Measurements from ENCODE around the gene GRIK4. TPM values are rescaled to one million over a fixed set of nuclear protein-coding genes. Genes with fewer than 3 reads are reported as not detected.

Gene GRIK4
- total RNA-seq, 1 donor from 2014 or later: 0.36 TPM

DNA sequence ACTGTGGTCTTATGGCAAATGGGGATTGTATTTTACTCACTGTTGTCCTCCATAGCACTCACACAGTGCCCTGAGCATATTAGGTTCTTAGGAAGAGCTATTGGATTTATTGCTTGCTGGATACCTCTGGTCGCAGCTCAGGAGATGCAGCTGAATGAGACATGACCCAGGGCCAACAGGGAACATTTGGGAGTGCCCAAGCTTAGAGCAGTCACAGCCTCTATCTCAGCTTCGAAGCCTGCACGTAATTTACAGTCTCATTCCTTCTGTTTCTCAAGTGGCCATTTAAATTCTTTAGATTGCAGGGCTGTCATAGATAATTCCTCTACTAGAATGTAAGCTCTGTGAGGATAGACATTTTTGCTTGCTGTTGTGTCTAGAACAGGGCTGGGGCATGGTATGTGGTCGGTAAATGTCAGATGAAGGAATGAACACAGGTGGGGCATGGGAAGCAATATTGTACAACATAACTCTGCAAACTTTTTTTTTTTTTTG is 192.8 kb downstream of the GRIK4 start:
- no peak overlapping the region for H3K4me2 ChIP-seq
- no peak for TF ChIP-seq EZH2 (IDR thresholded peaks at IDR 0.05)
- TF ChIP-seq, protein P1, sequence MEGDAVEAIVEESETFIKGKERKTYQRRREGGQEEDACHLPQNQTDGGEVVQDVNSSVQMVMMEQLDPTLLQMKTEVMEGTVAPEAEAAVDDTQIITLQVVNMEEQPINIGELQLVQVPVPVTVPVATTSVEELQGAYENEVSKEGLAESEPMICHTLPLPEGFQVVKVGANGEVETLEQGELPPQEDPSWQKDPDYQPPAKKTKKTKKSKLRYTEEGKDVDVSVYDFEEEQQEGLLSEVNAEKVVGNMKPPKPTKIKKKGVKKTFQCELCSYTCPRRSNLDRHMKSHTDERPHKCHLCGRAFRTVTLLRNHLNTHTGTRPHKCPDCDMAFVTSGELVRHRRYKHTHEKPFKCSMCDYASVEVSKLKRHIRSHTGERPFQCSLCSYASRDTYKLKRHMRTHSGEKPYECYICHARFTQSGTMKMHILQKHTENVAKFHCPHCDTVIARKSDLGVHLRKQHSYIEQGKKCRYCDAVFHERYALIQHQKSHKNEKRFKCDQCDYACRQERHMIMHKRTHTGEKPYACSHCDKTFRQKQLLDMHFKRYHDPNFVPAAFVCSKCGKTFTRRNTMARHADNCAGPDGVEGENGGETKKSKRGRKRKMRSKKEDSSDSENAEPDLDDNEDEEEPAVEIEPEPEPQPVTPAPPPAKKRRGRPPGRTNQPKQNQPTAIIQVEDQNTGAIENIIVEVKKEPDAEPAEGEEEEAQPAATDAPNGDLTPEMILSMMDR (IDR thresholded peaks at IDR 0.05): no peak
- no peak for TF ChIP-seq EZH2phosphoT487 (IDR thresholded peaks at IDR 0.05)
- Mint-ChIP-seq H3K27me3 (ENCODE audit: insufficient read depth, low read depth) (peaks cover 16% of the 10 kb centered on the region), H3K36me3 (peaks cover 4% of the 10 kb centered on the region), H3K4me1 (peaks cover 10% of the 10 kb centered on the region), H3K27ac (no peak overlapping the region), H3K4me3 (no peak overlapping the region), H3K9me3 (peaks cover 30% of the 10 kb centered on the region)
- peaks cover 1% of the 10 kb centered on the region for H3K27me3 ChIP-seq
- H3K79me2 ChIP-seq (ENCODE audit: low read depth): no peaks in the 10 kb centered on the region
- no peak overlapping the region for H3K9ac ChIP-seq
- no peak overlapping the region for H2AFZ ChIP-seq (replicated peaks)
- H3K4me1 ChIP-seq: no peaks in the 10 kb centered on the region
- no peaks in the 10 kb centered on the region for H3F3A ChIP-seq (ENCODE audit: low read depth)
- no peak overlapping the region for H3K27ac ChIP-seq
- H3K9me3 ChIP-seq (ENCODE audit: low read depth): no peaks in the 10 kb centered on the region
- no peak overlapping the region for H3K4me3 ChIP-seq
- no peaks in the 10 kb centered on the region for H4K20me1 ChIP-seq (ENCODE audit: low read depth)
- no peaks in the 10 kb centered on the region for H3K36me3 ChIP-seq
- no peak for DNase-seq (ENCODE audit: low spot score)

DNA sequence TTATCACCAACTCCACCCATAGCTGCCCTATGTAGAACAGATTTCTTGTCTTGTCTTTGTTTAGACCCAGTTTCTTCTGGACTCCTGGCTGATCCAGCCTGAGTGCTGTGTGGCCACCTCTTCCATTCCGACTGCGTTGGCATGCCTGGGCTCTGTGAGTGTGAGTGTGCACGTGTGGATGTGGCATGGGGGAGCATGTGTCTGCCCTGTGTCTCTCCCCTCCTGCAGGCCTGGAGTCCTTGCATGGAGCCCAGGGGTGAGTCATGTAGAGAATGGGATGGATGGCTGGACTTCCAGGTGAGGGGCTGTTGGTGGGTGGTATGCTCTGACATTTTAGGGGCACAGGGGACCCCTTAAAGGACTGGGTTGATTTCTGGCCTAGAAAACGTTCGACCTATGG is 194.7 kb downstream of the GRIK4 start:
- peaks cover 17% of the 10 kb centered on the region for H3K27me3 Mint-ChIP-seq (ENCODE audit: insufficient read depth, low read depth)
- peaks cover 10% of the 10 kb centered on the region for H3K4me1 ChIP-seq
- TF ChIP-seq EZH2 (IDR thresholded peaks at IDR 0.05) (no peak), EZH2phosphoT487 (IDR thresholded peaks at IDR 0.05) (no peak)
- TF ChIP-seq, protein P1 (IDR thresholded peaks at IDR 0.05): no peak
- no peak overlapping the region for H3K27ac ChIP-seq
- H3K27ac Mint-ChIP-seq: no peak overlapping the region
- H4K20me1 ChIP-seq (ENCODE audit: low read depth): no peaks in the 10 kb centered on the region
- H3K36me3 Mint-ChIP-seq: peaks cover 4% of the 10 kb centered on the region
- H3K9me3 ChIP-seq (ENCODE audit: low read depth): no peaks in the 10 kb centered on the region
- no peak for DNase-seq (ENCODE audit: low spot score)
- no peaks in the 10 kb centered on the region for H3K79me2 ChIP-seq (ENCODE audit: low read depth)
- no peak overlapping the region for H3K4me2 ChIP-seq
- H3K4me3 Mint-ChIP-seq: no peak overlapping the region
- no peaks in the 10 kb centered on the region for H3K36me3 ChIP-seq
- peaks cover 28% of the 10 kb centered on the region for H3K4me1 Mint-ChIP-seq
- H3K27me3 ChIP-seq: peaks cover 18% of the 10 kb centered on the region
- H3K9ac ChIP-seq: no peak overlapping the region
- no peak overlapping the region for H2AFZ ChIP-seq (replicated peaks)
- H3K9me3 Mint-ChIP-seq: peaks cover 30% of the 10 kb centered on the region
- H3F3A ChIP-seq (ENCODE audit: low read depth): no peaks in the 10 kb centered on the region
- no peak overlapping the region for H3K4me3 ChIP-seq

DNA sequence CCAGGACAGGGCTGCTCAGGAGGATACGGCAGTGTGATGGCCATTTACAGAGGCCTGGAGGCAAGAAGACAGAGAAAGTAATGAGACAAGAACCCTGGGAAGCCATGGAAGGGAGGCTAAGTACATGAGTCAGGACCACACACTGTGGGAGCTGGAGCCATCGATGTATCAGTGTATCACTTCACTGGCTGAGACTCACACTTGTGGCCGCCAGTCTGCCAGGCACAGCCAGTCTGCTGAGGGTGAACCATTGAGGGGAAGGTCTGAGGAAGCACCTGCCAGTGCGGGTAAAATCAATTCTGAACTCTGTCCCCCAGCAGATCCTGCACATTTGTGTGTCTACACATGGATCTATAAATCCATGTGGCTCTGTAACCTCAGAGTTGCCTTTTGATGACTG is 195.6 kb downstream of the GRIK4 start:
- Histone ChIP-seq H3K9me3 (ENCODE audit: low read depth) (no peaks in the 10 kb centered on the region), H3K27me3 (peaks cover 27% of the 10 kb centered on the region), H3K36me3 (no peaks in the 10 kb centered on the region), H3K4me3 (no peak overlapping the region), H3K27ac (no peak overlapping the region), H3F3A (ENCODE audit: low read depth) (no peaks in the 10 kb centered on the region), H3K79me2 (ENCODE audit: low read depth) (no peaks in the 10 kb centered on the region), H3K9ac (no peak overlapping the region), H3K4me2 (no peak overlapping the region), H2AFZ (replicated peaks) (no peak overlapping the region), H4K20me1 (ENCODE audit: low read depth) (no peaks in the 10 kb centered on the region), H3K4me1 (peaks cover 10% of the 10 kb centered on the region)
- Mint-ChIP-seq H3K27ac (no peak overlapping the region), H3K27me3 (ENCODE audit: insufficient read depth, low read depth) (peaks cover 17% of the 10 kb centered on the region), H3K4me3 (no peak overlapping the region), H3K9me3 (peaks cover 30% of the 10 kb centered on the region), H3K4me1 (peaks cover 37% of the 10 kb centered on the region), H3K36me3 (peaks cover 3% of the 10 kb centered on the region)
- TF ChIP-seq EZH2 (IDR thresholded peaks at IDR 0.05) (no peak), EZH2phosphoT487 (IDR thresholded peaks at IDR 0.05) (no peak)
- TF ChIP-seq, protein P1 (IDR thresholded peaks at IDR 0.05): no peak
- no peak for DNase-seq (ENCODE audit: low spot score)
